ENCODE data around the gene RPTOR. TPM values are rescaled to one million over a fixed set of nuclear protein-coding genes. Genes with fewer than 3 reads are reported as not detected.

Gene RPTOR
- polyA plus RNA-seq, 12 donors, result 16.0 to 34.1 (median 21.6) TPM; not detected in 1

GRCh38 chr17:80956321-80957190, 411.9 kb downstream of the RPTOR start:
- DNase-seq, result no peak

- no peak for DNase-seq
Observed at GRCh38 chr17:80957461-80957941, 412.9 kb downstream of the RPTOR start.

- DNase-seq, result peak; percentile 84
Observed at GRCh38 chr17:80959330-80960036, 414.8 kb downstream of the RPTOR start.

GRCh38 chr17:80960037-80960796, 415.6 kb downstream of the RPTOR start:
- DNase-seq, result no peak

- no peak for DNase-seq
Observed at GRCh38 chr17:80960797-80961452, 416.3 kb downstream of the RPTOR start.

- DNase-seq, result no peak
Observed at GRCh38 chr17:80961541-80962330, 417.1 kb downstream of the RPTOR start.

GRCh38 chr17:80962356-80963329, 418.0 kb downstream of the RPTOR start:
- DNase-seq, result no peak

GRCh38 chr17:80963812-80964543, 419.3 kb downstream of the RPTOR start:
- DNase-seq, result no peak

- DNase-seq, result no peak
Observed at GRCh38 chr17:80964544-80964856, 419.9 kb downstream of the RPTOR start.

GRCh38 chr17:80964859-80965580, 420.4 kb downstream of the RPTOR start:
- no peak for DNase-seq

- no peak for DNase-seq
Observed at GRCh38 chr17:80965606-80966005, 421.0 kb downstream of the RPTOR start.

- no peak for DNase-seq
Observed at GRCh38 chr17:80967404-80967872, 422.8 kb downstream of the RPTOR start.

- DNase-seq, result no peak
Observed at GRCh38 chr17:80968602-80969029, 424.0 kb downstream of the RPTOR start.

GRCh38 chr17:80969030-80969673, 424.5 kb downstream of the RPTOR start:
- no peak for DNase-seq

GRCh38 chr17:80969674-80970043, 425.0 kb downstream of the RPTOR start:
- DNase-seq, result no peak

GRCh38 chr17:80970044-80970761, 425.6 kb downstream of the RPTOR start:
- DNase-seq, result no peak

All from muscle of arm (tissue), 12 donors.